Stimulated activated CD4-positive, alpha-beta T cell treated with anti-CD3 and anti-CD28 coated beads, Interleukin-12 subunit alpha, Interleukin-12 subunit beta, amount 100 ng/mL, for 4 hours (primary cell): ENCODE measurements around the gene GFY.
"Not testable (repeated sequence)": the region's sequence is repeated elsewhere in the genome, so short reads cannot be mapped to it uniquely, and the experiment has no call there.

Experiments used
- DNase-seq: peaks from one replicate; pipeline ENCODE4 v3.0.0-alpha.2; 2020

GFY gene

DNA sequence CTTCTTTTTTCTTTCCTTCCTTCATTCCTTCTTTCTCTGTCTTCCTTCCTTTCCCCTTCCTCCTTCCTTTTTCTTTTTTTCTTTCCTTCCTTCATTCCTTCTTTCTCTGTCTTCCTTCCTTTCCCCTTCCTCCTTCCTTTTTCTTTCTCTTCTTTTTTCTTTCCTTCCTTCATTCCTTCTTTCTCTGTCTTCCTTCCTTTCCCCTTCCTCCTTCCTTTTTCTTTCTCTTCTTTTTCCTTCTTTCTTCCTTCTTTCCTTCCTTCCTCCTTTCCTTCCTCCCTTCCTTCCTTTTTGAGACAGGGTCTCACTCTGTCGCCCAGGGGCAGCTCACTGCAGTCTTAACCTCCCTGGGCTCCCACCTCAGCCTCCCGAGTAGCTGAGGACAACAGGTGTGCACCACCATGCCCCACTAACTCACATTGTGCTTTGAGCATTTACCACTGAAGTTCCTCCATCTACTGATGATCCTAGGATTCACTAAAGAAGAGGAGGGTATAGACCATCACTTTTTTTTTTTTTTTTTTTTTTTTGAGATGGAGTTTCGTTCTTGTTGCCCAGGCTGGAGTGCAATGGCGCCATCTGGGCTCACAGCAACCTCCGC, 19.0 kb downstream of the GFY start:
- DNase-seq: not testable (repeated sequence)

DNA sequence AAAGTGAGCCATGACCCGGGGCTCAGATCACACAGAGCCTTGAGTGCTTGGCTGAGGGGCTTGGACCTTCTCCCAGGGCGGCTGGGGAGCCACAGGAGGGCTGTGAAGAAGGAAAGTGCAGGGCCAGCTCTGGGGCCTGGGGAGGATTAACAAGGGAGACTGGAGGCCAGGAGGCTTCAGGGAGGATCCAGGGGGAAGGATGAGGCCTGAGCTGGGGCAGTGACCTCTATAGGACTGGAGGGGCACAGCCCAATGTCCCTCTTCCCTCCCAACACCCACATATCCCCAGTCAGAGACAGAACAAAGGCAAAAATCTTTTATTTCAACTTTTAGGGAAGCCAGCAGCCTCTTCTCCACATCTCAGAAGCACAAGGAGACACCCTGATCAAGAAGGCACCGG, 20.8 kb downstream of the GFY start:
- no peak for DNase-seq

DNA sequence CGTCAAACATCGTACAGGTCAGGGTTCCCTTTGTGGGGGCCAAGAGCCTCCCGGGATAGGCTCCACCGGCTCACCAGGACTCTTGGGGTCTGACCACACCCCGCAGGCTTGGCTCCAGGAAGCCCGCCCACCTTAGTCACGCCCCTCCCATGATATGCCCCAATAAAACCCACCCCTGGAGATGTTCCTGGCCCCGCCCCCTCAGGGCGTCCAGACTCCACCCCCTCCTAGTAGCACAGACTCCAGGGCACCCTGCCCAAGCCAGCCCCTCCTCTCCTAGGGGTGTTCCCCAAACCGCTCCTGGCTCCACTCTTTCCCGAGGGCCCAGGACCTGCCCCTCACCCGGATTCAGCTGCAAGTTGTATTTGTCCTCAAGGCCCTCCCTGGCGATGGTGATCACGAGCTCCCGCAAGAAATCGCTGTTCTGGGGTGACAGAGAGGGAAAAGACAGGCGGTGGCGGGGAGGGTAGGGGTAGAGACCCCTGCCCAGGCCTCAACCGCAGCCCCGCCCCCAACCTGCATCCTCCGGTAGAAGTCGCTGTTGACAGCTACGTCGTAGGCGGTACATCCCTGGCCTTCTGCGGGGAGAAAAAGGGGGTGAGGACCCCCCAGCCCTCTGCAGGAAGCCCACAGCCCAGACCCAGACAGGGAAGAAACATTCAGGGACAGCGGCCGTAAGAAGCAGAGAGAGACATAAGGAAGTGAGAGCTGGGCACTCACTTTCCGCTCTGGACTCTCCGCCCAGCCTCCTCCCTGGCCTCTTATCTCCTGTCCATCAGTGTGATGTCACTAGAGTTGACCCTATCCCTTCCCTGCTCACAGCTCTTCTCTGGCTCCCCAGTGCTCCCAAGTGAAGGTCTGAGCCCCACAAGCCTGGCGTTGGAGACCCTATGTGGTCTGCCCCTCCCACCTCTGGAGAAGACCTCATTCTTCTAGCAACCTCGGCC, 22.6 kb downstream of the GFY start:
- DNase-seq: no peak

DNA sequence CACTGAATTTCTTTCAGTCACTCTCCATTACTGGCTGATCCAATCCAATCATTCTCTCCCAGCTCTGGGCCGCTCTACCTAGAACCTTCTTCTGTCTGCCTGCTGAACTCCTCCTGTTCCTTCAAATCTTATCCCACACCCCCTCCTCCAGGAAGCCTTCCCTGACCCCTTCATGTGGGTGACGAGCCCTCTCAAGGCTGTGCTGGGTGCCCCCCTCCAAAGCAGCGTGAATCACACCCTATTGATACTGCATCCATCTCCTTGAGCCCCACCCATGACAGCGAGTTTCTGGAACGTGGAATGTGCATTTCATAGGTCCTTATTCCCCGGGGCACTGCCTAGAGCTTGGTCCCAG, 23.2 kb downstream of the GFY start:
- no peak for DNase-seq

DNA sequence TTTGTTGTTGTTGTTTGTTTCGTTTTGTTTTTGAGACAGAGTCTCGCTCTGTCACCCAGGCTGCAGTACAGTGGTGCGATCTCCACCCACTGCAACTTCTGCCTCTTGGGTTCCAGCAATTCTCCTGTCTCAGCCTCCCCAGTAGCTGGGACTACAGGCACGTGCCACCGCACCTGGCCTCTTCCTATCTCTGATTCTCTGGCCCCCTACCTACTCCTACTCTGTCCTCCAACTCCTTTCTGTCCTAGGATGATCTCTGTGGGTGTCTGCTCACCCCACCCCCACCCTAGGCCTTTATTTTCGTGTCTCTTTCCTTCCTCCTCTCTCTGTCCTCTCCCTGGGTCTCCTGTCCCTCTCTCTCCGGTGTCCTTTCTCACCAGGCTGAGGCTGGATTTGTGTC, 25.2 kb downstream of the GFY start:
- no peak for DNase-seq

DNA sequence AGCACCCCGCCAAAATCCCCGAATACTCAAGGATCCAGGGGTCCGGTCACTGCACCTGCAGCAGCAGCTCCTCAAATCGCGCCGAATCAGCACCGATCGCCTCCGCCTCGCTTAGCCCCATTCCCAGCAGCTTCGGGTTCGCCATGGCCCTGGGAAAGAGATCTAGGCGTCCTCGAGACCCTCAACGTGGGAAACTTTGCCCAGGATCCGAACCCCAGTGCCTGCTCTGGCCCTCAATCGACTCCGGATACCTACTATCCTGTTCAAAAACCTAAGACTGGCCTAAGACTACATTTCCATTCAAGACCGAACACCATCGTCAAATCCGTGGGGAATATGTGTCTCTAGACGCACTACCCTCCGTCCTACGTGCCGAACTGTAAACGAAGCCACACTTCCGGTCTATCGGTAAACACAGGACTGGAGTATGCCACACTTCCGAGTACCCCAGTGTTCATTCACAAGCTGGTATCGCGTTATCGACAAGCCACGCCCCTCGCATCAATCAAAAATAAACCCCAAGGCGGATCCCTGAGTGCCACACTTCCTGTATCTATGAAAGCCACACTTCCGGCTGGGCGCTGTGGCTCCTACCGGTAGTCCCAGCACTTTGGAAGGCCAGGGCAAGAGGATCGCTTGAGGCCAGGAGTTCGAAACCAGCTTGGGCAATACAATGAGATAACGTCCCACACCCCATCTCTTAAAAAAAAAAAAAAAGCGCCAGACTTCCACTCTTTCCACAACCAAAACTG, 26.4 kb downstream of the GFY start, which contains the start of gene PIH1D1:
Gene PIH1D1, minus strand, starts transcription at position 385 of the 752 bp plus-strand sequence. Its CDS starts 240 bp downstream, at position 145.
- peak; percentile 87 for DNase-seq

DNA sequence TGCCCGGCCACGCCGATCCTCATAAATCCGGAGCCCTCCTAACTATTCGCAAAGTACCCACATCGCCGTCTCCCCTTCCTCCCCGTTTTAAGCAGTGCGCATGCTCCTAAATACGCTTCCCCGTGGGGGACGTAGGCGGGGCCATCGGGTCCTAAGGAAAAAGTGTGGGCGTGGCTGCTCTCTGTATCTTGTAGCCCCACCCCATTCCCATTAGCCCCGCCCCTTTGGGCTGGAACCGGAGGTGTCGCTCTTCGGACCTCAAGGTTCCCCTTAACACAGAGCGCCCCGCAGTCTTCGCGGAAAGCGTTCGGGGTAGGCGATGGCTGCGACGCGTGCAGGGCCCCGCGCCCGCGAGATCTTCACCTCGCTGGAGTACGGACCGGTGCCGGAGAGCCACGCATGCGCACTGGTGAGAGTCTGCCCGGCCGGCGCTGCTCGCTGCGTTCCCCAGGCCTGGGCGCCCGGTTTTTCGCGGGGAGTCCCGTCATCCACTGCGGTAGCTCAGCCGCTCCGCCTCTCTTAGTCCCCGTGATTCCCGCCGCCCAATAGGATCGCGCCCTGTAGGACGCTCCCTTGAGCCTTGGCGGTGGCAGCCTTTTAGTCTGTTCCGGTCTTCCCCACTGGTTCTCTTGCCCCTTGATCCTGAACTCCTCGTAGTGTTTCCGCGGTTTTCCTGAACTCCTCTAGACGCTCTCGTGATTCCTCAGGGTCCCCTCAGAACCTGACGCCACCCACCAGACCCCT, 28.0 kb downstream of the GFY start, which contains the start of gene ALDH16A1:
Gene ALDH16A1, plus strand, starts transcription at position 213 of the 744 bp plus-strand sequence. Its CDS starts 107 bp downstream, at position 320.
- peak; percentile 96 for DNase-seq

DNA sequence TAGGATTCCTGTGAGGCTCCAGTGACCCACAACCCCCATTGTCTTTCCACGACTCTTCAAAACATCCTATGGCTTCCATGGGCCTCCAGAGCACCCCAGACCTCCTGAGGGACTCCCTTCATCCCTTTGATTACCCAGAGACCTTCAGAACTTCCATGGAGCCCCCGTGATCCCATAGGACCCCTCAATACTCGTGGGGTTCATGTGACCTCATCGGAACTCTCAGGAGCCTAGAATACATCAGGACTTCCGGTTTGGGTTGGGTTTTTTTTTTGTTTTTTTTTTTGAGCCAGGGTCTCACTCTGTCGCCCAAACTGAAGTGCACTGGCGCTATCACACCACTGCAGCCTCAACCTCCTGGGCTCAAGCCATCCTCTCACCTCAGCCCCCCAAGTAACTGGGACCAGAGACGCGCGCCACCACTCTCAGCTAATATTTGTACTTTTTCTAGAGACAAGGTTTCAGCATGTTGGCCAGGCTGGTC, 28.6 kb downstream of the GFY start:
- no peak for DNase-seq

DNA sequence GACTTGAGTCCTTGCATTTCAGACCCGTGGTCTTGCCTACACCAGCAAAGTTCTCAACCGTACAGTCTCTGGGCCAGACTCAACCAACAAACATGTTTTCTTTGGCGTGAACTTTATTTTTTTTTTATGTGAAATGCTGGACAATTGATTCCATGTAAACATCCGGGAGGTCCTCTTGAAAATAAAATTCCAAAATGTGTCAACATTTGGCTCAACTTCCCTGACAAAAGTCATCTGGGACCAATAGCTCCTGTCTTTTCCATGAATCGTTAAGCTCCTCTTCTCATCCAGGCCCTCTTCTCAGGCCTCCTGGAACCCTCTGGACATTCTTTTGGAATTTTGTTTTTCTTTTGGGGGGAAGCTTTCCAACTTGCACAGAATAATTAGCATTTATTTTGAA, 30.6 kb downstream of the GFY start:
- DNase-seq: no peak

DNA sequence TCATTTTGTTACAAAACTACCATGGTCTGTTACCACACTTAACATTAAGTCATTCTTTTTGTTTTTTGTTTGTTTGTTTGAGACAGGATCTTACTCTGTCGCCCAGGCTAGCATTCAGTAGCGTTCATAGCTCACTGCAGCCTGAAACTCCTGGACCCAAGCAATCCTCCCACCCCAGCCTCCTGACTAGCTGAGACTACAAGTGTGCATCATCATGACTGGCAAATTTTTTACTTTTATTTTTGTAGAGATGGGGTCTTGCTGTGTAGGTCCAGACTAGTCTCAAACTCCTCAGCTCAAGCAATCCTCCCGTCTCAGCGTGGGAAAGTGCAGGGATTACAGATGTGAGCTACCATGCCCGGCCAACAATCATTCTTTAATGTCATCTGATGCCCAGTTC, 31.1 kb downstream of the GFY start:
- no peak for DNase-seq

DNA sequence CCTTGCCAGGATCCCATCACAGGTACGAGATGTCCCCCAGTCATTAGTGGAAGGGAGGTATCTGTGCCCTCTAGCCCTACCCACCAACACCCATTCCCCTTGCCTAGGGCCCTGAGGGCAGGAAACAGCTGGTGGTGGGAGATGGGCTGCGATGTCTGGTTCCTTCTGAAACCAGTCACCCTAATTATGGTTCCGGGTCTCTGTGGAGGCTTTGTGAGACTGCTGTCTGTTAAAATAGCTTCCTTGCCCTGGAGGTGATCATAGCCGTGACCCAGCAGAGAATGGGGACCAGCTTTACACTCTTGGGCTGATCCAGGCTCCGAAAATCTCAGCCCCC, 33.3 kb downstream of the GFY start:
- no peak for DNase-seq

DNA sequence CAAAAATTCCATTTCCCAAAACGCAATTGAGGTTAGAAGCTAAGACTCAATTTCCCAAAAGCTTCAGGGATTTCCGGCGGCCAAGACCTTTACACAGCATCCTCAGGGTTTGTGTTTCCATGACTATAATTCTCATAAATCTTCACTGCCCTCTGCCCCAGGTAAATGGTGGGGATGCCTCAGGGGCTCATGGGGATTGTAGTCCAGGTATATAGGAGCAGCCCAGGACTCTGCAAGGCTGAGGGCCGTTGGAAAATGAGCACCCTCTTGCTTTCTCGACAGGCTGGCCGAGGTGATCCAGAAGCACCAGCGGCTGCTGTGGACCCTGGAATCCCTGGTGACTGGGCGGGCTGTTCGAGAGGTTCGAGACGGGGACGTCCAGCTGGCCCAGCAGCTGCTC, 34.2 kb downstream of the GFY start:
- DNase-seq: no peak

DNA sequence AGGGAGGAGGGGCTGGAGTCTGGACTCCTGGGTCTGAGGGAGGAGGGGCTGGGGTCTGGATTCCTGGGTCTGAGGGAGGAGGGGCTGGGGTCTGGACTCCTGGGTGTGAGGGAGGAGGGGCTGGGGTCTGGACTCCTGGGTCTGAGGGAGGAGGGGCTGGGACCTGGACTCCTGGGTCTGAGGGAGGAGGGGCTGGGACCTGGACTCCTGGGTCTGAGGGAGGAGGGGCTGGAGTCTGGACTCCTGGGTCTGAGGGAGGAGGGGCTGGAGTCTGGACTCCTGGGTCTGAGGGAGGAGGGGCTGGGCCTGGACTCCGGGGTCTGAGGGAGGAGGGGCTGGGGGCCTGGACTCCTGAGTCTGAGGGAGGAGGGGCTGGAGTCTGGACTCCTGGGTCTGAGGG, 35.9 kb downstream of the GFY start:
- DNase-seq: not testable (repeated sequence)

DNA sequence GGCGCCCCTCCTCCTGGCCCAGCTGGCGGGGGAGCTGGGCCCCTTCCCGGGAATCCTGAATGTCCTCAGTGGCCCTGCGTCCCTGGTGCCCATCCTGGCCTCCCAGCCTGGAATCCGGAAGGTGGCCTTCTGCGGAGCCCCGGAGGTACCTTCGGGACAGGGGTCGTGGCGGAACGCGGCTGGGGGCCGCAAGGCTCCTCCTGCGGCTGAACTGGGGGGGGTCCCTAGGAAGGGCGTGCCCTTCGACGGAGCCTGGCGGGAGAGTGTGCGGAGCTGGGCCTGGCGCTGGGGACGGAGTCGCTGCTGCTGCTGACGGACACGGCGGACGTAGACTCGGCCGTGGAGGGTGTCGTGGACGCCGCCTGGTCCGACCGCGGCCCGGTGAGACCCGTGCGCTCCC, 36.5 kb downstream of the GFY start:
- no peak for DNase-seq

DNA sequence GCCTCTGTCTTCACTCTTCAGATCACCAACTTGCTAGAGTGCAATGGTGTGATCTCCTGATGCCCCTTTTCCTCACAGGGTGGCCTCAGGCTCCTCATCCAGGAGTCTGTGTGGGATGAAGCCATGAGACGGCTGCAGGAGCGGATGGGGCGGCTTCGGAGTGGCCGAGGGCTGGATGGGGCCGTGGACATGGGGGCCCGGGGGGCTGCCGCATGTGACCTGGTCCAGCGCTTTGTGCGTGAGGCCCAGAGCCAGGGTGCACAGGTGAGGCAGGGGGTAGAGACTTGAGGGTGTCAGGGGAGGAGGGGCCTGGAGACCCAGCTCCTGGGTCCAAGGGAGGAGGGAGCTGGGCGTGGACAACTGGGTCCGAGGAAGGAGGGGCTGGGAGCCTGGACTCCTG, 37.3 kb downstream of the GFY start:
- DNase-seq: no peak

DNA sequence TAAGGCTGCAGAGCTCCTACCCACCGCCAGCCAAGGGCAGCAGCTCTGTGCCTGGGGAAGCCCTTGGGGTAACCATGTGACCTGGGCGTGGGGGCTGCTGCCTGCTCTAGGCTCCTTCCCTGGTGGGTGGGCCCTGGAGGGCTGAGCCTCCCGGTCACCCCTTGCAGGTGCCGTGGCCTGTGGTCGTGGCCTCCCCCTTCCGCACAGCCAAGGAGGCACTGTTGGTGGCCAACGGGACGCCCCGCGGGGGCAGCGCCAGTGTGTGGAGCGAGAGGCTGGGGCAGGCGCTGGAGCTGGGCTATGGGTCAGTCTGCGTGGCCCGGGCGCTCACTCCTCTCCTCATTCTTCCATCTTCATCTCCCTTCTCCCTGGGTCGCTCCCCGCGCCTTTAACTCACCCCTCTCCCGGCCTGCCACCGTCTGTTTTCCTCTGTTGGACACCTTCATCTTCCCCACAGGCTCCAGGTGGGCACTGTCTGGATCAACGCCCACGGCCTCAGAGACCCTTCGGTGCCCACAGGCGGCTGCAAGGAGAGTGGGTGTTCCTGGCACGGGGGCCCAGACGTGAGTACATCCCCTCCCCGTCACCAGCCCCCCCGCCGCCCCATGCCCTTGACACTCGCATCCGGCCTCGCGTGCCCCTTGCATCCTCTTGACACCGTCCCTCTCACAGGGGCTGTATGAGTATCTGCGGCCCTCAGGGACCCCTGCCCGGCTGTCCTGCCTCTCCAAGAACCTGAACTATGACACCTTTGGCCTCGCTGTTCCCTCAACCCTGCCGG, 39.0 kb downstream of the GFY start:
- no peak for DNase-seq

DNA sequence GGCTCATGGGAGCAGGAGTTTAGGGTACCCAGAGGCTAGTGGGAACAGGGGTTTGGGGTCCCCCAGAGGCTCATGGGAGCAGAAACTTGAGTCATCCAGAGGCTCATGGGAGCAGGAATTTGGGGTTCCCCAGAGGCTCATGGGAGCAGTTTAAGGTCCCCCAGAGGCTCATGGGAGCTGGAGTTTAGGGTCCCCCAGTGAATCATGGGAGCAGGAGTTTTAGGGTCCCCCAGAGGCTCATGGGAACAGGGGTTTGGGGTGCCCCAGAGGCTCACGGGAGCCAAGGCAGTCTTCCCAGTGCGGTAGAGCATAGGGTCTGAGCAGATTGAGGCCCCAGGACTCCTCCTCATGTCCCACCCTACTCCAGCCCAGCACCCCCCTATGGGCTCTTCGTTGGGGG, 40.2 kb downstream of the GFY start:
- no peak for DNase-seq

DNA sequence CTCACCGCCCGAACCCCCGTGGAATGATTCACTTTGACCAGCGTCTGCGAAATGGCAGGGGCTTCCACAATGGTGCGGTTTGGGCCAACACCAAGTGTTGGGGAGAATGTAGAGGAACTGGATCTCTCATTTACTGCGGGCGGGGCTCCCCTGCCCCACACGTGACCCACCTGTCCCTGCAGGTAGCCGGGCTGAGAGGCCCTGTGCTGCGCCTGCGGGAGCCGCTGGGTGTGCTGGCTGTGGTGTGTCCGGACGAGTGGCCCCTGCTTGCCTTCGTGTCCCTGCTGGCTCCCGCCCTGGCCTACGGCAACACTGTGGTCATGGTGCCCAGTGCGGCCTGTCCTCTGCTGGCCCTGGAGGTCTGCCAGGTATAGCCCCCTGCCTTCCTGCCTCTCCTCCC, 43.0 kb downstream of the GFY start:
- DNase-seq: no peak

DNA sequence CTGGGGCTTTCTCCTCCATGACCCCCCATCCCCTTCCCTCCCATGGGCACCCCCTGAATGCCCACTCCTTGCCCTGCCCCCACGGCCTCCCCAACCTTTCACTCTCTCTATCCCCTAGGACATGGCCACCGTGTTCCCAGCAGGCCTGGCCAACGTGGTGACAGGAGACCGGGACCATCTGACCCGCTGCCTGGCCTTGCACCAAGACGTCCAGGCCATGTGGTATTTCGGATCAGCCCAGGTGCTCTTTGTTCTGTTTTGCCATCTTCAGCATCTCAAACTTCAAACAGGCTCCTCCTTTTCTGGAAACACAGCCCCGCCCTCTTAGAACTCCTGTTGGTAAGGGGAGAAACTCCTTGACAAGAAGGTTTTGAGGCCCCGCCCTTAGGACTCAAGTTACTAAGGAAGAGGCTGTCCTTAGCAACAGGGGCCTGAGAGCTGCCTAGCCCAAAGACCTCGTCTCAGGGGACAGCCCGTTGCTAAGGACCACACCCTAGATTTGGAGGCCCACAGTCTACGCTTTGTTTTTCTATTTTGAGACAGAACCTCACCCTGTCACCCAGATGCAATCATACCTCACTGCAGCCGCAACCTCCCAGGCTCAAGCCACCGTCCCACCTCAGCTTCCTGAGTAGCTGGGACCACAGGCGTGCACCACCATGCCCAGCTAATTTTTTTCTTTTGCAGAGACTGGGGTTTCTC, 43.7 kb downstream of the GFY start:
- no peak for DNase-seq

DNA sequence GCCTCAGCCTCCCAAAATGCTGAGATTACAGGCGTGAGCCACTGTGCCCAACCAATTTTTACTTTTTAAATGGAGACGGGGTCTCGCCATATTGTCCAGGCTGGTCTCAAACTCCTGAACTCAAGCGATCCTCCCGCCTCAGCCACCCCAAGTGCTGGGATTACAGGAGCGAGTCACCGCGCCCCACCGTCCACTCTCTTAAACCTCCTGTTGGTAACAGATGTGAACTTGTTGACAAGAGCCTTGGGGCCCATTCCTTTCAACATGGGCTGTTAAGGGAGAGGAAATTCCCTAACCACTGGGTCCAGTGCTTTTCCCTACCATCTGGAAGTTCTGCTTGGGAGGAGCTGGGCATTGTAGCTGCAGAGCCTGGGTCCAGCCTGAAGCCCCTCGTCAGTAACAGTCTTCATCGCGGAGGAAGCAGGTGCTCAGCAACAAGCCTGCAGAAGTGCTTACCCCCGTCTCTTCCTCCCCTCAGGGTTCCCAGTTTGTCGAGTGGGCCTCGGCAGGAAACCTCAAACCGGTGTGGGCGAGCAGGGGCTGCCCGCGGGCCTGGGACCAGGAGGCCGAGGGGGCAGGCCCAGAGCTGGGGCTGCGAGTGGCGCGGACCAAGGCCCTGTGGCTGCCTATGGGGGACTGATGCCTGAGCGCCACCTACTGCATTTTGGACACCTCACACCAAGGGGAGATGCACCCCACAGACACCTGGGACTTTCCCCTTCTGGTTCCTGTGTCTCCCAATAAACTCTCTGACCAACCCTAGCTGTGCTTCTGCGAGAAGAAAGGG, 44.8 kb downstream of the GFY start:
- no peak for DNase-seq

DNA sequence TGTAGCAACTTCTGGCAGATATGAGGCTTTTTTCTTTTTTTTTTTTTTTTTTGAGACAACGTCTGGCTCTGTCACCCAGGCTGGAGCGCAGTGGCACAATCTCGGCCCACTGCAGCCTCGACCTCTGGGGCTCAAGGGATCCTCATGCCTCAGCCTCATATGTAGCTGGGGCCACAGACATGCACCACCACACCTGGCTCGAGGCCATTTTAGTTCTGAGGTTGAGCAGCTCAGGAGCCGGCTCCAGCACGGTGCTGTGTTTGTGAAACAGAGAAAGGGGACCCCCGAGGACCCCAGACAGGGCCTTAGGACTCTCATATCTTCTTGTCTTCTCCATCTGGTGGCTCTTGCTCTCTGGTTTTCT, 45.4 kb downstream of the GFY start:
- no peak for DNase-seq
